HG03139 (cell line): Measurements from ENCODE around the gene IYD.

ENCODE experiments used
- ATAC-seq: cut with Tn5 transposase; IDR thresholded peaks from one replicate; pipeline ENCODE4 v1.9.1; 2021; ENCODE audit not compliant: unreplicated experiment

The IYD gene, protein sequence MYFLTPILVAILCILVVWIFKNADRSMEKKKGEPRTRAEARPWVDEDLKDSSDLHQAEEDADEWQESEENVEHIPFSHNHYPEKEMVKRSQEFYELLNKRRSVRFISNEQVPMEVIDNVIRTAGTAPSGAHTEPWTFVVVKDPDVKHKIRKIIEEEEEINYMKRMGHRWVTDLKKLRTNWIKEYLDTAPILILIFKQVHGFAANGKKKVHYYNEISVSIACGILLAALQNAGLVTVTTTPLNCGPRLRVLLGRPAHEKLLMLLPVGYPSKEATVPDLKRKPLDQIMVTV

DNA sequence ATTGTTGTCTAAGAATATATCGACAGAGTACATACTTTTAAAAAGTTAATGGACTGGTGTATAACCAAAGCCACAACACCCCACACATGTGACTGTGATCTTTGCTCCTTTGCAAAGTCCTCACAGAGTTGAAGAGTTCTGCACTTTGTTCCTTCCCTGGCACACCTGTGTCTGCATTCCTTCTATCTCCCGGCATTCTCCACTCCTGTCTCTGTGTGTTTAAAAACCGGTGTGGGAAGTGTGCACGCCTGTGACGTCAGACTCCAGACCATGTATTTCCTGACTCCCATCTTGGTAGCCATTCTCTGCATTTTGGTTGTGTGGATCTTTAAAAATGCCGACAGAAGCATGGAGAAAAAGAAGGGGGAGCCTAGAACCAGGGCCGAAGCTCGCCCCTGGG, at the start of gene IYD:
Gene IYD, plus strand, starts transcription at position 251 of the 400 bp plus-strand sequence. Its CDS starts 20 bp downstream, at position 271.
- ATAC-seq, result no peak

DNA sequence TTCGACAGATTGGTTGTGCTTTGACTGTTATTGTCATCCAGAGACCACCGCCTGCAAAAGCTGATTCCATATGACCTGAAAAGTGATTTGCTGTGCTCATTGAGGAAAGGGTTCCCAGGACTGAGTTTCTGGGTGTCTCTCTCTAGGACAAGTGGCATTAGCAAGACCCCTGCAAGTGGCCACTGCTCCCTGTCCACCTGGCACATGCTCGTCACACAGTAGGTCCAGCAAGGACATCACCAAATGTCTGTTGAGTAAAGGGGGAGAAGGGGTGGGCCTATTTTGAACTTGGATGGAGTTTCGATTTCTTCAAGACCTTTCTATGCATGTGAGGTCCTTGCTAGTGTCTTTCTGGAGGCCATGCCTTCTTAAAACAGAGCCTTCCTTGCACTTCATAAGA, 48.9 kb upstream of the IYD start:
- no peak for ATAC-seq

DNA sequence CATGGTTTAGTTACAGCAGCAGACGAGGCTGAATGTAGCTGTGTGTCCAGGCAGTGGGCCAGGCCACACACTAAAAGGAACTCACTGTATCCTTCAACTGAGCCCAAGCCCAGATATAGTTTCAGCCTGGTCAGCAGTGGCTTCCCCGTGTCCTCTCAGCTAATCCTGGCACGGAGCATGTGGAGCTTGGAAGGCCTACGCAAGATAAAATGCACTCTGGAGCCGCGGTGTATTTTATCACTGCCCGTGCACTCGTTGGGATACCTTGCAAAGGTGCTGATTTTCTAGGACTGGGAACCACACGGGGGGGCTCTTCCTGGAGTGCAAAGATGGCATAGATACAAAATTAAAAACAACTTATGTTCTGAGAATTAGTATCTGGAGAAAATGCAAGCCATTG, 48.4 kb upstream of the IYD start:
- no peak for ATAC-seq

DNA sequence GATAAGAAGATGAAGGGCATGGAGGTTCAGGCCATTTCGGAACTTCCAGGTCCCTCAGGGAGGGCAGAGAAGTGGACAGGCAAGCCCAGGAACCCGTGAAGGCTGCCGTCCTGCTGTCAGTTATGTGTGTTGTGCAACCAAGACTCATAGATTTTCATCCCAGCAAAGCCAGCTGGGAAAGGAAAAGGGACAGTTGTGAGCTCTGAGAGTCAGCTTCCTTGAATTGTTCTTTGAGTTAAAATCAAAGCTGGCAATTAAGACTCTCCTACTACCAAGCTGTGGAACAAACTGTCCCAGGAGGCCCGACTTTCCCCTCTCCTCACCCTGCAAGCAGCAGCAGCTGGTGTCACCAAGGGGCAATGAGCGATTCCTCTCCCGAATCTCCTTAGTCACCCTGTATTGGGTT, 46.3 kb upstream of the IYD start:
- no peak for ATAC-seq

DNA sequence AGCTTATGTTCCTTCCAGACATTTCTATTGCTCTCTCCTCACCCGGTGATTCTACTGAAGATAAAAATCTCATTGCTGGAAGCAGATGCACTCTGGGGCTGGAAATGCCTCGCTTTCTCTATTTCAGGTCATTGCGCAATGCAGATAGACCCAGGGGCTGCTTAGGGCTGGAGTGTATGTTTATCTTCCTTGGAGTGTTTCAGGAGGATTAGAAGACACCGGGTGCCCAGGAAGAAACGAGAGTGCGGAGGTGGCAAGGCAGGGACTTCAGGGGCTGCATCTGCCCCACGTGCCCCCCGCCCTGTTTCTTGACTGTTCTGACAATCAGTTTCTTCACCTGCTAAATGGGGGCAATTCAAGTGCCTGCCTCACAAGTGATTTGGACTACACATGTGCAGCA, 45.6 kb upstream of the IYD start:
- ATAC-seq, result no peak

DNA sequence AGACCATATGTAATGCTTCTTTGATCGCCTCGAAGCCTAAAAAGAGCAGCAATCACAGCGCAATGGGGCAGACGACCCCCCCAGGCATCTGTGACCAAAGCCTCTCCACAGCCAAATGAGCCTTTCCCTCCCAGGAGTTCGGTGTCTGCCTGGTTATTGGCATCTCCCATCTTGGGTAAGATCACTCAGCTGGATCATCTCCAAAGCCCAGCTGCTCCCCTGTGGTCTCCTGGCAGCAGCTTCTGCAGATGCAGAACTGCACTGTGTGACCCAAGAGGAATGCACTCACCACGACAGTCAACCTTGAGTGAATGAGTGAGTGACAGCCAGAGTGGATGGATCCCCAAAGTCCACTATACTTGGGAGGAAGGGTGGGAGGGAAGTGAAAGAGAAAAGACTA, 44.8 kb upstream of the IYD start:
- ATAC-seq, result no peak

DNA sequence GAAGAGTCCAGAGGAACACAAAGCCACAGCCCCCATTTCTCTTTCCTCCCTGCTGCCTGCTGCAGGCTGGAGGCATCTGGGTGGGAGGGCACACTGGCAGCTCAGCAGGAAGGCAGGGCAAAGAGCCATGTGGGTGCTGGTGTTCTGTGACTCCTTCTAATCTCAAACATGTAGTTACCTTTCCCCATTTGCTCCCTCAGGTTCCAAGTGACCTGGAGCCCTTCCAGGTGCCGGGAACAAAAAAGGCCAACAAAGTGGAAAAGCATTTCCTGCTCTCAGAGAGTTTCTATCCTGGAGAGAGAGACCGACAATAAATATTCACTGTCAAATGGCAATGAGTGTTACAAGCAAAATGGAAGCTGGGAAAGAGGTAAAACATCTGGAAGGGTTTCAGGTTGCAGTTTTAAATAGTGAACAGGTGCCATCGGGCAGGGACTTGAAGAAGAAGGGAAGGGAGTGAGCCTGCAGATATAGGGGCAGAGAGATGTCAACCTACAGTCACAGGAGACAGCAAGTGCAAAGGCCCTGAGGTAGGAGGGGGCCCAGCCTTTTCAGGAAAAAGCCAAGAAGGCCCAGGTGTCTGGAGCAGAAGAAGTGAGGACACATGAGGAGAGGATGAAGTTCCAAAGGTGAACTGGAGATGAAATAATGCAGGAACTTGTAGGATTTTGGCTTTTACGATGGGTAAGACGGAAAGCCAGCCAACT, 43.6 kb upstream of the IYD start:
- ATAC-seq, result no peak

DNA sequence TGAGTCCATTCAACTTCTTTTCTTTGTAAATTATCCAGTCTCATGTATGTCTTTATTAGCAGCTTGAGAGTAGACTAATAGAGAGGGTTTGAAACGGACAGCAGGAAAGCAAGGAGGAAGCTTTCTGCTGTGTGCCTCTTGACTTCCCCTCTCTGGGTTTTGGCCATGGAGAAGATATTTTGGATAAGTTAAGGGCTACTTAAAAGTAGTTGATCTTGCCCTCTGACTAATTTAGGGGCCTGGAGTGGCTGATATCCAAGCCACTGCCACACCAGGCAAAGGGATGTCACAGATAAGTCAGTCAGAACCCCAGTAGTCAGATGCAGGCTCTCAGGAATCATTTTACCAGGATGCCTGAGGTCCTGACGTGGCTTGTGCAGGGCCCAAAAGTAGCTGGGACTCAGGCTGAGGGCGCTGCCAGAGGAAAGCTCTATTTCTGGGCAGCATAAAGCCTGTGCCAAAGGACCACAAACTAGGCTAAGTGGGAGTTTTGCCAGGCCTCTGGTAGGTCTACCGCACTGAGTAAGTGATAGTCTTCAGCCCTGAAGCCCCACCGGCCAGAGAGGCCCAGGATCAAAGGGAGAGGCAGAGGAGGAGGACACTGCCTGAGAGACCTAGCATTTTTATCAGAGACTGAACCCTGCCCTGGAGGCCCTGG, 41.6 kb upstream of the IYD start:
- no peak for ATAC-seq

DNA sequence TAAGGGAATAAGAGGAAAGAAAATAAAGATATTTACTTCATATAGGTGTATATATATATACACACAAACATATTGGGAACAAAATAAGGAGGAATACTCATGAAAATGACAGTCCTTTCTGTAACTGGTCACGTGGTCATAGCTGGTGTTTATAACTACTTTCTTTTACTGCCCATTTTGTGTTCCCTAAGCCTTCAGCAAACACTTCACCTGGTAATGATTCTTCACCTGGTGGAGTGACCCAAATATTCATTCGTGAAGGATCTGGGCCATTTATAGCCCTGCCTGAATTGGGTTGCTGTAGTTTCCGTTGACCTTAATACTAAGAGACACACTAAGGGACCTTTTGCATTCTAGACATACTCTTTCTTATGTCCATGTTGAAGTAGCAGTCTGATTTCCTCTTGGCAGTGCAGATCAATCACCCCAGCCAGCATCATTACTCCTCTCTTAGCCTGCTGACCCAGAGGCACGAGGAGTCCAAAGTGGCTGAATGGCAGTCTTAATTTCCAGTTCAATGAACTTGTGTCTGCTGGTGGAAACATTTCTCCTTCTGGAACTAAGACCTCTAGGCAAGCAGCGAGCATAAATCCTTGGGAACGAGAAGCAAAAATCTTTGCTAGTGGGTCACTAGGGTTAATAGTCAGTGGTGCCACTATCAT, 39.9 kb upstream of the IYD start:
- ATAC-seq, result no peak

DNA sequence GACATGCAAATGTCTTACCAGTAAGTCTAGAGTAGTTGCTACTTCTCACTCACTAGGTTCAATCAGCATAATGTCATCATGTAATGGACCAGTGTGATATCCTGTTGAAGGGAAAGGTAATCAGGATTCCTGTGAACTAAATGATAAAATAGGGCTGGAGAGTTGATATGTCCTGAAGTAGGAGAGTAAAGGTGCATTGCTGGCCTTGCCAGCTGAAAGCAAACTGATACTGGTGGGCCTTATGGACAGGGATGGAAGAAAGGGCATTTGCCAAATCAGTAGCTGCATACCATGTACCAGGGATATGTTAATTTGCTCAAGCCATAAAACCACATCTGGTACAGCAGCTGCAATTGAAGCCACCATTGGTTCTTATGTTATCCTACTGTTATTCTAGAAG, 37.5 kb upstream of the IYD start:
- ATAC-seq, result no peak

DNA sequence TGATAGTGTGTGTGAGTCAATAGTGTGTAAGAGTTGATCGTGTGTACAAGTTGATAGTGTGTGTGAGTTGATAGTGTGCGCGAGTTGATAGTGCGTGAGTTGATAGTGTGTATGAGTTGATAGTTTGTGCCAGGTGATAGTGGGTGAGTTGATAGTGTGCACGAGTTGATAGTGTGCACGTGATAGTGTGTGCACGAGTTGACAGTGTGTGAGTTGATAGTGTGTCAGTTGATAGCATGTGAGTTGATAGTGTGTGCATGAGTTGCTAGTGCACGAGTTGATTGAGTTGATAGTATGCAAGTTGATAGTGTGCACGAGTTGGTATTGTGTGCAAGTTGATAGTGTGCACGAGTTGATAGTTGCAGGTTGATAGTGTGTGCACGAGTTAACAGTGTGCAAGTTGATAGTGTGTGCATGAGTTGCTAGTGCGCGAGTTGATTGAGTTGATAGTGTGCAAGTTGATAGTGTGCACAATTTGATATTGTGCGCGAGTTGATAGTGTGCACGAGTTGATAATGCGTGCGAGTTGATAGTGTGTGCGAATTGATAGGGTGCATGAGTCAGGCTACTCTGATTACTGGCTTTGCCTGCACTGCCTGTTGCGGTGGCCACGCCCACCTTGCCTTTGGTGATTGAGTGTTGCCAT, 35.8 kb upstream of the IYD start:
- ATAC-seq, result no peak

DNA sequence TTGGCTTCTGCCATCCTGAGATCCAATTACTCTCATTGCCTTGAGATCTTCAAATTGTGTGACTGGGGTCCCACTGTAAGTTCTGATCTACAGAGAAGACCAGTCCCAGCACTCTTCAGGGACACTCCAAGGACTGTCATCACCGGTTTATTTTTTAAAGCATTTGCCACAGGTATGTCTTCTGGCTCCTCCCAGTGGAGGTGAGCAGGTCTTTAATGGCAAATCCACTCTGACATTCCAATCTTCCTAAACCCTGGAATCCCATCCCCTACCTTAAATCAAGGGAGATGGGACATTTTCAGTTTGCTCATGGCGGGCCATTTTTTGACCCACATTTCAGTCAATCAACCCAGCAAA, 35.2 kb upstream of the IYD start:
- no peak for ATAC-seq

DNA sequence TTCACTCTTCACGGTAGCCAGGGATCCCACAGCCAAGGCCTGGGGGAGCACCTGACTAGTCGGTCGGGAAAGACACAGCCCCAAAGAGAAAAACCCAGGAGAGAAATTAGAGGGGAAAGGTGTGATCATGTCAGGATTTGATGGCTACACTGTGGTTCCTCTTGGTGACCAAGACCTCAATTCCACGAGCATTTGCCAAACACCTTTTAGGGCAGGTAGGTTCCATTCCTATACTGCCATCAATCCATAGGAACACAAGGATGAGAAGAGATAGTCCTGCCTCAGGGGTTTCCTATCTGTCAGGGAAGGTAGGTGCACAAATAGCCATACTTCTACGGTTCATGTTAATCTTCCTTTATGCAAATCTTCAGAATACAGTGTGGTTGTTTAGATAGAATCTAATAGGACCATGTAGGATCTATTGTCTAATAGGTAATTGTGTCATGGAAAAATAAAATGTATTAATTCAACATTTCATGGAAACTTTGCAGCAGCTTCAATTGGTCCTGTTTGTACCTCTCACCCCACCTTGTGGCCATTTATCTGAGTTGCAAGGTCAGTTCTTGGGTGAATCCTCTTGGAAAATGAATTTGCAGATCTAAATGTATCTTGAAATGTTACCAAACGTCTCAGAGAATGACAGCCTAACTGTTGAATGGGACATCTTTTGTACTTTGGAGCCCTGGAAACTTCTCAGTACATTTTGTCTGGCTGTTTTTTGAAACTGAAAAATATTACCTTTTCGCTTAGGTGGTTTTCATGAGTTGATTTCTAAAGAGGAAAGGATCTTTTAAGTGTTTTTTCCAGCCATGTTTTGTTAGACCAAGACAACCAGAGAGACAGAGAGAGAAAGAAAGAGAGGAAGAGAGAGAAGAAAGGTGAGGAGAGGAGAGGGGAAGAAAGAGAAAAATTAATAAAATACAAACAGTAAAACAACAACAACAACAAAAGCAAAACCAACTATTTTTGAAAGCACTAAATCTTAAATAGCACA, 33.7 kb upstream of the IYD start:
- no peak for ATAC-seq

DNA sequence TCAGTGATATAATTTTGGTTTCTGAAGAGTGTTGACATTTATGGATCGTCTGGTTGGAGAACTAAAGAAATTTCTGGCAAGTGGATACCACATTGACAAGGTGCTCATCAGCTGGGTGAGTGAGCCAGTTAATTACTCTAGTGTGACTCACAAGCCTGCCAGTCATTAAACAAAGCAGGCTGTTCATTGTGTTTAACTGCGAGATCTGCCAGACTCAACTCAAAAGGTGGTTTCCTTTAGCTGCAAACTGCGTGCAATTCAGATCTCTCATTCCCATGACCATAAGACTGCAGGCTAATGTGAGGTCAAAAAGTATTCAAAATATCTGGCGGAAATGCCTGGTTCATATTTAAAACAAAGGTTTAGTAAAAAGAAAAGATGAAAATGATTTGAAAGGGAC, 32.5 kb upstream of the IYD start:
- ATAC-seq, result no peak

DNA sequence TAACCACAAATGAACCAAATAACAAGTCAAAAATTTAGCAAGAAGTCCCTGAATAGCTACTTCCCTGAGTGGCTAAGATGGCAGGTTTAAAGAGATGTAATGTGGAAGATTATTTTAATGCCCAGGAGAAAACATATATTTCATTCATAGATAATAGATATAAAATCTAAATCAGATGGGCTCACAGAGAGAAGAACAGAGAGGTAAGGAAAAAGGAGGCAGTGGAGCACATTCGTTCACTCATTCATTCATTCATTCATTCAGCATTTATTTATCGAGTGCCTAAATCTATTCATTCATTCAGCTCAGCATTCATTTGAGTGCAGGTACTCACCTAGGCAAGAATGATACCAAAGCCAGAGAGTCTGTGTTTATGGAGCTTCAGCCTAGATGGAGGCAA, 32.1 kb upstream of the IYD start:
- no peak for ATAC-seq

DNA sequence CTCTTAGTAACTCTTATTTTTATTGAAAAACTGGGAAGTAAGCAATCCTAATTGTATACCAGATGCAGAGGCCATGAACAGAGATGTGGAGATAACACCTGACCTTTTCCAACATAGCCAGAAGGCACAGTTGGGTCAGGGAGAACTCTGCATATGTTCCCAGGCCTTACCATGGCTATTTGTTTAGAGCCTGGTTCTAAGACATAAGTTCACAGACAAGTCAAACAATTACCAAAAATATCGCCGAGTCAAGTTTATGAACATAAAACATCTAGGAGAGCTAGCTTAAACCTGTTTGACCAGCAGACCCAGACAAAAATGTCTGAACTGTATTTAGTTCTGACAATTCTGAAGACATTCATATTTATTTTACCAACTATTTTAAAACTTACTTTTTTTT, 26.7 kb upstream of the IYD start:
- ATAC-seq, result no peak

DNA sequence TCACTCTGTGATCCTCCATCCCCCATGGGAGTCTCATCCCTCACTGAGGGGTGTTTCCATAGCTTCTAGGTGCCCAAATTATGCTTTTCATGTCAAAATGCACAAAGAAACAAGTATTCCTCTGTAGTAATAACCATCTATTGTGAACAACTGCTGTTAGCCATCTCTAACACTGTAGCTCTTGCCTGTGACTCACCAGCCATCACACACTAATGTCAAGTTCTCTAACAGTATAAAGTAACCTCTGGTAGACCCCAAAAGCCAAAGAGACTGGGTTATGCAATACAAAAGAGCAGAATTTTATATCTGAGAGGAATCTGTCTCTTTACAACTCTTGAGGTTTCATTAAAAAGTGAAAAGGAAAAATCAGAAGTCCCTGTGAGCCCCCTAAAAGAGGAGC, 25.4 kb upstream of the IYD start:
- ATAC-seq, result no peak

DNA sequence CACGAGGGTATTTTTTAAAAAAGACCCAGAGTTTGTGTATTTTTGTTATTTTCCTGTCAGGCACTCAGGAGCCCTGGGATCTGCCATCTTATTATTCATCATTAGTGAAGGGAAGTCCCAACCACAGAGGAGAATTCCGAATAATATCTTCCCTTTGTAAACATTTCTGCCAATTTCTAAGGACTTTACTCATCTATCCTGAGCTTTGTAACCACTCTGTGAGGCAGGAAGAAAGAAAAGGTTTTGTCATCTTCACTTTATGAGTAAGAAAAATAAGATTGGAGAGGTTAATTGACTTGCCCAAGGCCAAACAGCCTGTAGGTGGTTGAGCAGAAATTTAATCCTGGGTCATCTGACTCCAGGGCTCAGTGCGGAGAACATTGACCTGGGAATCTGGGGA, 23.0 kb upstream of the IYD start:
- no peak for ATAC-seq

DNA sequence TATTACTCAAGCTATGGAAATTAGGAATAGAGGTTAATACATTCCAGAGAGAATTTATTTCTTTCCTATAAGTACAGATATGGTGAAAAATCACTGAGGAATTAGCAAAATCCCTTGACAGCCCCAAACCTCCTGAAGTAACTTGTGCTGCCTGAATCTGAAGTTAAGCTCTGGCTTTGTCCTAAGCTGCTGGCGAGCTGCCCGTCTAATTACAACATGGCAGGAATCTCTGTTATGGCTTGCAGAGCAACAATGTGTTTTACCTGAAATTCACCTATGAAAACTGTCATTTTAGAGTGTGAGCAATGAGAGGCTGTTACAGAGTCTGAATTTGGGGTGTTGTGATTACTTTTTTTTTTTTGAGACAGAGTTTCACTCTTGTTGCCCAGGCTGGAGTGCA, 22.5 kb upstream of the IYD start:
- ATAC-seq, result no peak

DNA sequence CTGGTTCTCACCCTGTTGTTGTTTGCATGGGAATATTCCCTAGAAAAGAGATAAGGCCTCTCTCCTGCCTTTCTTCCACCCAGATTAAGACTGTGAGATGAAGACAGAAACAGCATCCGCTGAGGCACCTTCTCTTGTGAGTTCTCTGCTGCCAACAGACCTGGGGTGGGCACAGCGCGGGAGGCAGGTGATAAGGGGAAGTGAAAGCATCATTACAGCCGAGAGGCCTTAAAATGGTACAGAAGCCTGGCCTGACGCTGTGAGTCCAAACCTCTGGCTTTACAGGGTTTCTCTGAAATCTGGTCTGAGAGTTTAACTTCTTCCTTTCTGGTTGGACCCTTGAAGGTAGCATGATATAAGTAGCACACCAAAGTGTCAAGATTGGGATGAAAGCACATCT, 21.0 kb upstream of the IYD start:
- no peak for ATAC-seq
